Mucosa of descending colon (tissue), 3 donors: ENCODE data around the gene CEBPZOS. TPM values are rescaled to one million over a fixed set of nuclear protein-coding genes. Genes with fewer than 3 reads are reported as not detected.
"Not testable (repeated sequence)": the region's sequence is repeated elsewhere in the genome, so short reads cannot be mapped to it uniquely, and the experiment has no call there.

ENCODE experiments used
- ATAC-seq: fragments of 200-7000 bp; cut with Tn5 transposase; one replicate; pipeline ENCODE4 v1.9.1; 2020; ENCODE audit warnings: mild to moderate bottlenecking, moderate library complexity
- DNase-seq, 3 donors: peaks; one replicate each; pipeline ENCODE4 v3.0.0-alpha.2; 2020
- H3K36me3 ChIP-seq: fragments of 200-600 bp; one replicate; pipeline ENCODE4 v1.8.0; 2021; ENCODE audit warnings: low read depth, mild to moderate bottlenecking
- H3K4me1 ChIP-seq: fragments of 200-600 bp; one replicate; pipeline ENCODE4 v1.8.0; 2021; ENCODE audit warnings: low read depth, mild to moderate bottlenecking
- H3K4me3 ChIP-seq: fragments of 200-600 bp; one replicate; pipeline ENCODE4 v1.8.0; 2021; ENCODE audit warnings: mild to moderate bottlenecking
- H3K9me3 ChIP-seq: fragments of 200-600 bp; one replicate; pipeline ENCODE4 v1.8.0; 2021; ENCODE audit warnings: mild to moderate bottlenecking
- intact Hi-C, 2 donors: fragments of 100-400 bp; cut with DNase I in 1 of 2; cut with micrococcal nuclease in 1 of 2; formaldehyde crosslinking; loops; one replicate each; pipeline versions ENCODE4 v1.11.0 to v1.11.1; 2022; cut with DNase I, micrococcal nuclease
- total RNA-seq, 3 donors: library from RNA; stranded (reverse); fragmentation: NEBNext Ultra II Directional in 2 of 3; extraction: Animal tissue kit (Norgen Biotek cat#: 25700) in 2 of 3; gene quantifications; one replicate each; pipeline versions ENCODE4 v1.2.1 to v1.2.4, GENCODE V29; 2021 to 2023
- TF ChIP-seq, protein P1 (sequence below): fragments of 200-600 bp; IDR thresholded peaks from one replicate; pipeline ENCODE4 v1.8.0; 2022; ENCODE audit warnings: antibody characterized with exemption, mild to moderate bottlenecking
- donor health status: DM: no; HTN: no; CAD: no; lungs with moderate emphysema.
- donor health status: DM: no; HTN: no; CAD: no.
- donor health status: DM: no; HTN: yes; CAD: no.

CEBPZOS gene
- total RNA-seq, 3 donors from 2014 or later = 34.2 to 50.5 (median 37.8) TPM

DNA sequence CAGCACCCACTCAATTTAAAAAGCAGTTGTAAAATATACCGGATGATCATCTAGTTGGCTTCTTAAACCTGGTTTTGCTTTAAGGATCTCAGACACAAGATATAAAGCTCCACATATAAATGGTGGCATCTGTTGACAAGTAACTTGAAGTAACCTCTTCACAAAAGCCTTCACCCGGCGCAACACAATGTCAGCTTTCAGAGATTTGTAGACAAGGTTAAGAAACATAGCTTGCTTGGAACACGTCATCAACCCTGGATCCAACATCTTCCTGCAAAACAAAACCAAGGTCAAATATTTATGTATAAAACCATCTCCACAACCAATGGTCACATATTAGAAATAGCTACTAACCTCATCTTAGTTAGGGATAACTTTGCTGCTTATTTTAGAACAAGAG lies 26.8 kb downstream of the CEBPZOS start:
- no peaks in the 10 kb centered on the region for H3K4me1 ChIP-seq
- intact Hi-C loops = no loop called here

DNA sequence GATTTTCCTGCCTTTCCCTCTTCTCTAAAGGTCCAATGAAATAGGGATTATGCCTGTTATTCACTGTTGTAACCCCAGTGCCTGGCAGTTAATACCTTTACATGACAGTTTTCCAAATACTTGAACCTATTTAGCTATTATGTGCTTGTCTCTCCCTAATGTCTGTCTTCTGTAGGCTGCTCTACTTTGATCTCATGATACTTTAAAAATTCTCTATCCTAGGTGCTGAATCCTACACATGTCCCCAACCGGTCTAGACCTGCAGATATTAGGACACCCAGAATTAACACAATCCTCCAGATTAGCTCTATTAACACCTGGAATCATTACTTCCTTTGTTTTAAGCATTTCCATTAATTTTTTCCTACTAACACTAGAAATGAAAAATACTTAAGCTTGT lies 27.8 kb downstream of the CEBPZOS start:
- Histone ChIP-seq H3K4me3 (no peak overlapping the region), H3K4me1 (peaks cover 1% of the 10 kb centered on the region), H3K9me3 (no peaks in the 10 kb centered on the region), H3K36me3 (no peaks in the 10 kb centered on the region)
- ATAC-seq (no peak), DNase-seq (no peak)
- TF ChIP-seq, protein P1, sequence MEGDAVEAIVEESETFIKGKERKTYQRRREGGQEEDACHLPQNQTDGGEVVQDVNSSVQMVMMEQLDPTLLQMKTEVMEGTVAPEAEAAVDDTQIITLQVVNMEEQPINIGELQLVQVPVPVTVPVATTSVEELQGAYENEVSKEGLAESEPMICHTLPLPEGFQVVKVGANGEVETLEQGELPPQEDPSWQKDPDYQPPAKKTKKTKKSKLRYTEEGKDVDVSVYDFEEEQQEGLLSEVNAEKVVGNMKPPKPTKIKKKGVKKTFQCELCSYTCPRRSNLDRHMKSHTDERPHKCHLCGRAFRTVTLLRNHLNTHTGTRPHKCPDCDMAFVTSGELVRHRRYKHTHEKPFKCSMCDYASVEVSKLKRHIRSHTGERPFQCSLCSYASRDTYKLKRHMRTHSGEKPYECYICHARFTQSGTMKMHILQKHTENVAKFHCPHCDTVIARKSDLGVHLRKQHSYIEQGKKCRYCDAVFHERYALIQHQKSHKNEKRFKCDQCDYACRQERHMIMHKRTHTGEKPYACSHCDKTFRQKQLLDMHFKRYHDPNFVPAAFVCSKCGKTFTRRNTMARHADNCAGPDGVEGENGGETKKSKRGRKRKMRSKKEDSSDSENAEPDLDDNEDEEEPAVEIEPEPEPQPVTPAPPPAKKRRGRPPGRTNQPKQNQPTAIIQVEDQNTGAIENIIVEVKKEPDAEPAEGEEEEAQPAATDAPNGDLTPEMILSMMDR = no peak
- intact Hi-C loops = no loop called here

More for the DNA sequence above, 26.8 kb downstream of the CEBPZOS start:
- no peak overlapping the region for H3K4me3 ChIP-seq
- no peak for ATAC-seq
- H3K36me3 ChIP-seq = no peaks in the 10 kb centered on the region
- DNase-seq = no peak
- H3K9me3 ChIP-seq = no peaks in the 10 kb centered on the region
- TF ChIP-seq, protein P1 = no peak

DNA sequence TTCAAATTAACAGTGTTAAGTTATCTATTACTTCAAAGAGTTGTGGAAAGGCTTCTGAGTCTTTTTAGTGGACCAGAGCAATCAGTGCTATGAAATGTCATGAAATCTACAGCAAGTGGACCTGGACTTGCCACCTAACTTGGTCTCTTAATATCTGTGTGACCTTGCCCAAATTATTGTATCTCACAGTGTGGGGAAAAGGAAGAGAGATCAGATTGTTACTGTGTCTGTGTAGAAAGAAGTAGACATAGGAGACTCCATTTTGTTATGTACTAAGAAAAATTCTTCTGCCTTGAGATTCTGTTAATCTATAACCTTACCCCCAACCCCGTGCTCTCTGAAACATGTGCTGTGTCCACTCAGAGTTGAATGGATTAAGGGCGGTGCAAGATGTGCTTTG lies 28.8 kb downstream of the CEBPZOS start:
- H3K9me3 ChIP-seq, ATAC-seq, DNase-seq, H3K4me3 ChIP-seq, H3K36me3 ChIP-seq, intact Hi-C loops: not testable (repeated sequence)
- H3K4me1 ChIP-seq = peaks cover 12% of the 10 kb centered on the region

DNA sequence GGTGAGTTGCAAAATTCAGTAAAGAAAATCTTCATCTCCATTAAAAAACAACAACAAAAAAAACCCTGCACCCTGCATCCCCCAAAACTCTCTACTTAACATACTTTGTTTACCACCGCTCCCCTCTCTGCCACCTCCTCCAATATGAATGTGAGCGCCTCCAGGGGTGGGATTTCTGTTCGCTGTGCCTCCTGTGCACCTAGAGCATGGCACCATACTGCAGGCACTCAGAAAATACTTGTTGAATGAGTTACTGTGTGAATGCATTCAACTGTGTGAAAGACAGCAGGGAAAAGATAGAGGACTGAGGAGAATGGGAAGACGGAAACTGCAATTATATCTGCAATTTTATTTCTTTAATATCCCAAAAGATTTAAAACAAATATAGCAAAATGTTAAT lies 30.6 kb downstream of the CEBPZOS start:
- DNase-seq (no peak), ATAC-seq (no peak)
- intact Hi-C loops = no loop called here
- TF ChIP-seq, protein P1 = no peak
- Histone ChIP-seq H3K9me3 (no peaks in the 10 kb centered on the region), H3K36me3 (no peaks in the 10 kb centered on the region), H3K4me1 (peaks cover 17% of the 10 kb centered on the region), H3K4me3 (no peak overlapping the region)

DNA sequence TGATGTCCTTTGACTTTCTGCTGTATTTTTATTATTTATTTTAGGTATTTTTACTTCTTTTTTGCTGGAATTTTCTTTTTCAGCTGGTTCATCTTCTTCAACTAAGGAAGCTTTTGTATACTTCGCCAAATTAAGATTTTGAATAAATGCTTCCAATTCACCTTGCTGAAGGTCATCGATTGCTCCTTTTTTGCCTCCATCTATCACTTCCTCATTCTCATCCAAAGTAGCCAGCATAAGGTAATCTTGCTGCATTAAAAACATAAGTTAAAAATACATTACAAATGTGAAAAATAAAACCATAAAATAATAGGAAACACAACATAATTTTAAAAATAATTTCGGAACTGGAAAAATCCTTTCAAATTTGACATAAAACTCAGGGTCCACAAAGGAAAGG lies 32.5 kb downstream of the CEBPZOS start:
- ATAC-seq (no peak), DNase-seq (no peak)
- peaks cover 25% of the 10 kb centered on the region for H3K4me1 ChIP-seq
- no peaks in the 10 kb centered on the region for H3K9me3 ChIP-seq
- TF ChIP-seq, protein P1 = no peak
- no peaks in the 10 kb centered on the region for H3K36me3 ChIP-seq
- intact Hi-C loops = no loop called here
- H3K4me3 ChIP-seq = no peak overlapping the region

DNA sequence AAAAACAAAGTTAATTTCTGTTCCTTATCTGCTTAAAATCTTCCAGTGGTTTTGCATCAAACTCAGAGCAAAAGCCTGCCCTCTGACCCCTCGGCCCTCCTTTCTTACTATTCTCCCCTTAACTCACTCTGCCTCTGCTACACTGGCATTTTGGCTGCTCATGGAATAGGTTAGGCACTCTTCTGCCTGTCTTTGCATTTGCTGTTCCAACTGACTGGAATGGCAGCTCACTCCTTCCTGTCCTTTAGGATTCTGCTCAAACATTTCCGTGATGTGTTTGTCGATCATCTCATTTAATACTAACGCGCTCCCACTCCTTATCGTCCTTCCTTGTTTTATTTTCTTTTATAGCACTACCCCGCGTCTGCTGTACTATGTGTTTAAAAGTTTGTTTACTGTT lies 34.3 kb downstream of the CEBPZOS start:
- TF ChIP-seq, protein P1 = no peak
- intact Hi-C loops = no loop called here
- DNase-seq (peak in 1 of 3 donors; percentile 13), ATAC-seq (peak; percentile 25)
- Histone ChIP-seq H3K36me3 (no peaks in the 10 kb centered on the region), H3K9me3 (no peaks in the 10 kb centered on the region), H3K4me3 (peak overlapping the region; percentile 65), H3K4me1 (peaks cover 25% of the 10 kb centered on the region)
